CD4-positive, alpha-beta T cell treated with Interferon gamma for 1 hour (primary cell): ENCODE data around the gene PUSL1.
A peak's percentile ranks its signal among the peaks of the same experiment; 100 is the strongest.
"Not testable (repeated sequence)": the region's sequence is repeated elsewhere in the genome, so short reads cannot be mapped to it uniquely, and the experiment has no call there.

ENCODE experiments used
- DNase-seq: peaks from one replicate; pipeline ENCODE4 v3.0.0-alpha.2; 2020

Gene PUSL1

DNA sequence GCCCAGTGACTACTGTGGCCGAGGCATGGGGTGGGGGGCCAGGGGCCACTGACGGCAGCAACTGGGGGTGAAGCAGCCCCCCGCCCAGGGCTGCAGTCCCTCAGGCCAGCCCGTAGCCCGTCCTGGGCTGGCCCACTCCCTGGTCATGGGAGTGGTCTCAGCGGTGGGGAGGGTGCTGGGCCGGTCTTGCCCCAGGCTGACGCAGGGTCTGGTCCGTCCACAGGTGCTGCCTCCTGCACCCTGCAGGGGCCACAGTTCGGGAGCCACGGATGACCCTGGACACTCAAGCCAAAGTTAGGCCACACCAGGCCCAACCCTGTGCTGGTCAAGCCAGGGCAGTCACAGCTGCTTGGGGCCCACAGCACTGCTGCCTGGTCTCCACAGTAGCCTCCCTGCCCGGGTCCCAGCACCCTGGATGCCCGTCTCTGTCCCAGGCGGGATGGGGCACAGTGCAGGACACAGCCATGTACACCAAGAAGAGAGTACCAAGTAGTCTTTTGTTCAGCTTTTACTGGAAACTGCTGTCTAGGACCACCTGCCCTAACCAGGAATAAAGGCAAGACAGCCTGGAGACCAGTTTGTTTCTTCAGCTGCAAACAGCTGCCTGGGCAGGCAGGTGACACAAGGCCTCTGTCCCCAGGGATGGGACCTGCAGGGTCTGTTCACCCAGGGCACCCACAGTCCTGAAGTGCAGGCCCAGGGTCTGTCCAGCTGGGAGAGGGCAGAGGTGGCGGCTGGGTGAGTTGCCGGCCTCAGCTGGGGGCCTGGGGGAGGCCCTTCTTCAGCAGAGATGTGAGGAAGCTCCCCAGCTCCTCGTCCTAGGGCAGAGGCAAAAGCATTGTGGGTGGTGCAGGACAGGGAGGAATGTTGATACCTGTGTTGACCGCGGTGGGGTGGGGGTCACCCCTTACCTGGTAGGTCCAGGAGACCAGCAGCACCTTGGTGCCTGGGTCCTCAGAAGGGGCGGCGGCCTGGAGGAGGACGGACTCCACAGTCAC, 3.0 kb downstream of the PUSL1 start:
- DNase-seq: no peak

GRCh38 chr1:1312450-1313314, 4.3 kb downstream of the PUSL1 start:
- no peak for DNase-seq

DNA sequence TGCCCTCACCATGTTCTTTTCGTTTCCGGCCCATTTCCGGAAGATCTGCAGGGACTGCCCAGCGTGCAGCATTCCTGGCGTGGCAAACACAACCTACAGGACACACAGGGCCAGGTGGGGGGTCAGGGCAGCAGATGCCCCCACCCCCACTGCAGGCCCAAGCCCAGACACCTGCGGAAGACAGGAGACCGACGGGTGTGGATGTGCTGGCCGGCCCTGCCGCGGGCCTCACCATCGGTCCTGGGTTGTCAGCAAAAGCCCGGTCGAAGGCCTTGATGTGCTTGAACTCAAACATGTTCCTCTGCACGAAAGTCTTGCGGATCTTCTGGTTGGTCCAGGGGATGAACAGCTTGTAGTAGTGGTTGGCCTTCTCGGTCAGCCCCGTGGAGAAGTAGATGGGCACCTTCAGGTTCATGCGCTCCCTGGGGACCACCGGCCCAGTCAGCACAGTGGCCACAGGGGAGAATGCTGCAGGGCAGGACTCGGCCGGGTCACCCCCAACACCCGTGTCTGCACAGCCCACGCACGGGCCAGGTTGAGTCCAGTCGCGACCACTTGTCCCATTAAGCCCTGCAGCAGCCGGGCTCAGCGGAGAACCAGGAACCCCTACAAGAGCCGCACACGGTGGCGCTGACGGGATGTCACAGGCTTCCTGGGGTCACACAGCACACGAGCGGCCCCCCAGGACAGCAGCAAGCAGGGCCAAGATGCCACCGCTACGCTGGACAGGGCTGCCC, 5.3 kb downstream of the PUSL1 start:
- no peak for DNase-seq

GRCh38 chr1:1314237-1314586, 5.8 kb downstream of the PUSL1 start:
- DNase-seq: no peak

DNA sequence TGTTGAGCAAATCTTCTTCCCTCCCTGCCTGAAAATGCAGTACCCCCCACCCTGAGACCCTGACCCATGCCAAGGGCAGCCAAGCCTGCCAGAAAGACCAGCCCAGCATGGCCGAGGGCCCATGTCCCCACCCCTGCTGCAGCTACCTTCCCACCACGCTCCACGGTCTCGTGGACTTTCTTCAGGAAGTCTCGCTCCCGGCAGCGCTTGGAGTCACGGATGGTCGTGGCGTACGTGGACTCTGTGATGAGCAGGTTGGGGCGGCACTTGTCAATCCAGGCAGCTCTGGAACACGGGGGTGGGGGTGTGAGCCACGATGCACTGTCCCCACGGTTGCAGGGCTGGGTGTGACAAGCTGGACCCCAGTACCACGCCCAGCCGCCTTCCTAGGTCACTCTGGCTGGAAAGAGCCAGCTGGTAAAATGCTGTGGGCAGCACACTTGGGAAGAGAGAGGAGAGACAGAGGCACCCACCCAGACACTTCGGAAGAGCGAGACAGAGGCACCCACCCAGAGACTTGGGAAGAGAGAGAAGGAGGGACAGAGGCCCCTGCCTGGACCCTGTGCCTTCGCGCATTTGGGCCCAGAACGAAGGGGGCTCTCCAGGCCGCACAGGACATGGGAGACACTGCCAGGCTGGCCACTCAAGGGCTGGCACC, 6.4 kb downstream of the PUSL1 start:
- no peak for DNase-seq

- DNase-seq: no peak
Observed at GRCh38 chr1:1315435-1315954, 7.1 kb downstream of the PUSL1 start.

GRCh38 chr1:1316199-1316598, 7.8 kb downstream of the PUSL1 start:
- not testable (repeated sequence) for DNase-seq

DNA sequence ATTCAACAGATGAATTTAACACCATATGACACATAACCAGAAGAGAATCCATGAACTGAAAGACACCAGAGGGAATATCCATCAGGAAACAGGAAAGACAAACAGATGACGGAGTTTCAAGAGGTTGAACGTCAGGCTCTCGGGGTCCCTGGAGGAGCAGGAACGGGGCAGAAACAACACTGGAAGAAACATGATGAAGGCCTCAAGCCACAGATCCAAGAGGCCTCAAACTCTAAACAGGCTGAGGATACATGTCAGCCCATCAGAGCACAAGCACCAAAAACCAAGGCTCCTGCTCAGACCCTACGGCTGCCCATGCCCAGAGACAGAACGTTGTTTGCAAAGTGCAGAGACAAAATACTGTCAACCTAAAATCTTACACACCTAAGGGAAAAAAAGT, 9.0 kb downstream of the PUSL1 start:
- DNase-seq: no peak

DNA sequence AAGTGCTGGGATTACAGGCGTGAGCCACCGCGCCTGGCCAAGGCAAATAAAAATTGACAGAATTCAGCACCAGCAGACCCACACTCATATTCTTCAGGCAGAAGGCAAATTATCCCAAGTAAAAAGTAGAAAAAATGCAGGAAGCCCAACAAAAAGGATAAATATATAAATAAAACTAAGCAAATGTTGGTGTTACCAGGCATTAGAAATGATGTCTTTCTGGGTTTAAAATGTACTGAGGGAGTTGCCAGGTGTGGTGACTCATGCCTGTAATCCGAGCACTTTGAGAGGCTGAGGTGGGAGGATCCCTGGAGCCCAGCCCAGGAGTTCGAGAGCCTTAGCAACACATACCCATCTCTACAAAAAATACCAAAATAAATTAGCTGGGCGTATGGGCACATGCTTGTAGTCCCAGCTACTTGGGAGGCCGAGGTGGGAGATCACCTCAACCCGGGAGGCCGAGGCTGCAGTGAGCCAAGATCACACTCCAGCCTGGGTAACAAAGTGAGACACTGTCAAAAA, 9.8 kb downstream of the PUSL1 start:
- no peak for DNase-seq

DNA sequence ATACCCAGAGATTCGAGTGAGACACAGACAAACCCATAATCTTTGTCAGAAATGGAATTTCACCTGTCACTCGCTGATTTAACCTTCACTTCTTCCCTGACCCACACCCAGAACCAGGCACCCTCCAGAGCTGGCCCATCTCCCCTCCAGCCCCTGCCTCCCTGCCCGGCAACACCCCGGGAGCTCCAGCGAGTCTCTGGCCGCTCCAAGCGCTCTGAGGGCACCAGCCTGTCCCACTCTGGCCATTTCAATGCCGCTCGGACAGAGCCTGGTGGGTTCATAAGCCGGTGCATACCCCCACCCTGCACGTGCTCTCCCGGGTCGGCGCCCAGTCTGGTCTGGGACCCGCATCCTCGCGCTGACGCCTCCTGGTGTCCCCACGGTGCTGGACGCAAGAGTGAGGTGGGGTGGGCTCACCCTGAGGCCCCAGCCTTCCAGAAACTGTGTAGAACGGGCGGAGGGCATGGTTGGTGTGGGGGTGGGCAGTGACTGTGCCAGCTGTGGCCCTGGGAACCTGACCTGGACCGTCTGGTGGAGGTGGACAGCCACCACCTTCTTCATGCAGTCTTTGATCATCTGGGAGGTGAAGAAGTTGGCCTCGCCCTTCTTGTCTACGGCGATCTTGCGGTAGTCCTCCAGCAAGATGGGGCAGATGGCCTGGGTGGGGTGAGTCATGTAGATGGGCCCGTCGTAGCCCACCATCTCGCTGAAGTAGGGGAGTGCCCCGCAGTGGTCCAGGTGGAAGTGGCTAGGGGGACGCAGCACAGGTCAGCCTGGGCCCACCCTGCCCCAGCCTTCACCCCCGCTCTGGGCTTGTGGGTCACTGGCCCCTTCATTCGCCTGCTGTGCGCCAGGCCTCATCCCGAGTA, 10.6 kb downstream of the PUSL1 start:
- DNase-seq: no peak

GRCh38 chr1:1319646-1319941, 11.2 kb downstream of the PUSL1 start:
- DNase-seq: no peak

DNA sequence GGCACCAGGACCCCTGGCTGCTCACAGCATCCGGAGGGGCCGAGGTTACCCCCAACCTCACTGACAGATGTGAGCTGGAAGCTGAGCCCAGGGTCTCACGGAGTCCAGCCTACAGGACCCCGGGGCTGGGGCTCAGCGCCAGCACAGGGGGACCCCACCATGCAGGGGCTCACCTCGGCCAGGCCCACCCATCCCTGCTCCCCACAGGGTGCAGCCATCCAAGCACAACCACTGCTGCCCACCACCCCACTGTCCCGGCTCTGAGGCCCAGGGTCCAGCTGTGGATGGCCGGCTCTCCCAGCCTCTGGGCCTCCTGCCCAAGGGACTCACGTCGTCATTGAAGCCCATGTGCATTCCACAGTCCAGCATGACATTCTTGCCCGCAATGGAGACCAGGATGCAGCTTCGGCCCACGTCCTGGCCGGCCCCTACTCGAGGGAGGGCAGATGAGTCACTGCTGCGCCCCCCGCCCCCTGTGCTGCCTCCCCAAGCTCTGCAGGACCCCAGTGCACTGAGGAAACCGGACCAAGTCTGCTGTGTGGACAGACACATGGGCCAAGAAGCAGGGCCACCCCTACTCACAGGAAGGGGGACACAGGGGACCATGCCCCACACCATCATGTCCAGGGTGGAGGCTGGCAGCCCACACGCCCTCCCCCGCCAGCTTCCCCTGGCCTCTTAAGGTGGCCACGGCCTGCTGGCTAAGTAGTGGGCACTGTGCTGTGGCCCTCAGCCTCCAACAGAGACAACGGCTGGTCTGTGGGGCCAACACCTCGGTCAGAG, 12.5 kb downstream of the PUSL1 start:
- no peak for DNase-seq

- DNase-seq: no peak
Observed at GRCh38 chr1:1321477-1321876, 13.1 kb downstream of the PUSL1 start.

DNA sequence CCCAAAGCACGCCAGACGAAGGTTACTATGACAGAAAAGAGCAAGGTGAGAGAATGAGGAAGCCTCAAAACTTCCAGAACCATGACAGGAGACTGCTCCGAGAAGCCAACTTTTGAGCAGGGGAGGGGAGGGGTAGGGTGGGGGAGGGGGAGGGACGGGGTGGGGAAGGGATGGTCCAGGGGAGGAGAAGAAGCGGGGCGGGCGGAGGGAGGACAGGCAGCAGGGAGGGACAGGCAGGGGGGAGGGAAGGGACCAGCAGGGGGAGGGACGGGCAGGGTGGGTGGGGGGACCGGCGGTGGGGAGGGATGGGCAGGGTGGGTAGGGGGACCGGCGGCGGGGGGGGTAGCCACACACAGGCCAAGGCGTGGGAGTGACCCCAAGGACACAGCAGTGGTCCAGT, 14.0 kb downstream of the PUSL1 start:
- no peak for DNase-seq

GRCh38 chr1:1322952-1323351, 14.6 kb downstream of the PUSL1 start:
- DNase-seq: no peak

GRCh38 chr1:1324084-1324523, 15.7 kb downstream of the PUSL1 start:
- DNase-seq: no peak

DNA sequence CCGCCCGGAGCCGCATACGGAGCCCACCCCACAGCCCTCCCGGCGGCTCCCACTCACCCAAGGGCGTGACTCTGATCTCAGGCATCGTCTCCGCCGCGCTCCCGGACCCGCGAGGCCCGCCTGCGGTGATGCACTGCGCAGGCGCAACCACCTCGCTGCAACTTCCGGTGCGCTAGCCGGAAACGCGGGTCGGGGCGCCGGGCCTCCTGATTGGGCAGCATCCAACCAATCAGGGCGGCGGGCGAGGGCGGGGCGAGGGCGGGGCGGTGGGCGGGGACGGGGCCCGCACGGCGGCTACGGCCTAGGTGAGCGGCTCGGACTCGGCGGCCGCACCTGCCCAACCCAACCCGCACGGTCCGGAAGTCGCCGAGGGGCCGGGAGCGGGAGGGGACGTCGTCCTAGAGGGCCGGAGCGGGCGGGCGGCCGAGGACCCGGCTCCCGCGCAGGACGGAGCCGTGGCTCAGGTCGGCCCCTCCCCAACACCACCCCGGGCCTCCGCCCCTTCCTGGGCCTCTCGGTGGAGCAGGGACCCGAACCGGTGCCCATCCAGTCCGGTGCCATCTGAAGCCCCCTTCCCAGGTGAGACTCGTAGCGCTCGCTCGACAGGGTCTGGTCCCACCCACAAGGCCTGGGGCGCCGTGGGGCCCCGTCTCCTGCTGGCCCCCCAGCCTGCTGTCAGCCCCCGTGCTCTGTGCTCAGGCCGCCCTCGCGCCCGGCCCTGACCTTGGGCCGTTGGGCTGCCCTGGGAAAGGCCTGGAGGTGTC, 16.3 kb downstream of the PUSL1 start, which contains the start of the genes CPTP and INTS11:
TSS of gene CPTP (plus strand) at position 279 of the 764 bp plus-strand sequence. CDS start 2,109 bp downstream, outside the sequence.
TSS of gene INTS11 (minus strand) at position 137 of the 764 bp plus-strand sequence. CDS start at position 85, 52 bp downstream.
- peak; percentile 95 for DNase-seq

DNA sequence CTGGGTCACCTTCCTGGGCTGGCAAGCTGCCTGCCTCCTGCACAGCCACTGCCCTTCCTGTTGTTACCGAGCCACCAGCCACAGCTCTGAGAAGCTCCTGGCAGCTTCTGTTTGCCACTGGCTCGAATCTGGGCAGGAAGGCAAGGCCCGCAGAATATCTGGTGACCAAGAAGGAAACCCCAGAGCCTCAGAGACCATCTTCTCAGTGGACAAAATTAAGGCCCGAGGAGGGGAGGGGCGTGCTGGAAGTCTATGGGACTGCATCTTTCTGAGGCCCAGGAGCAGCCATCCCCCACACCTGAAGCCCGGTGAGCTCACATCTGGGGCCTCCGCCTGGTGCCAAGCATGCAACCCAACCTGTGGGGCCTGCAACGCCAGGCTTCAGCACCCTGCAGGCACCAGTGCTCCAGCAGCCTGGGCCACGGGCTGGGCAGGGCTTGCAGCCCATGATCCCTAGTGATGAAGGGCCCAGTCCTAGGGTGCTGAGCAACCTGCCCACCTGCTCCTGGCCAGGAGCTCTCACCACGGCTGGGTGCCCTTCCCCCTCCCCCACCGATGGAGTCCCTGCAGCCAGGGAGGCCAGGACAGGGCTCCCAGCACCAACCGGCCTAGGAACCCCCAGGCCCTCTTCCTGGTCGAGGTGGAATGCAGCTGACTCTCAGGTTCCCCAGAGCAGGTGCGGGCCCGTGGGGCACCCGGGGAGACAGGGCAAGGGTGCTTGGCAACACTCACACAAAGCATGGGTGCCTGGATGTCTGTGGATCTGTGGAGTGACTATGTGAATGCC, 17.1 kb downstream of the PUSL1 start:
- DNase-seq: no peak
